H1 (cell line): Measurements from ENCODE around the gene DPP8. TPM values are rescaled to one million over a fixed set of nuclear protein-coding genes. Genes with fewer than 3 reads are reported as not detected.

Experiments used
- ASH2L ChIP-seq: fragments of 200-600, 300-600 bp; sonication (generic); IDR thresholded peaks from one replicate; pipeline ENCODE4 v1.7.1; 2017; ENCODE audit warnings: low read length
- CEBPB ChIP-seq: IDR thresholded peaks from 2 replicates; pipeline ENCODE4 v1.6.1; 2012; ENCODE audit warnings: low read depth, low read length
- EZH2 ChIP-seq: fragments of 200-600 bp; sonication (generic); IDR thresholded peaks from 2 replicates; pipeline ENCODE4 v1.7.1; 2012; ENCODE audit warnings: low read depth, mild to moderate bottlenecking, moderate library complexity, low read length, inconsistent platforms; ENCODE audit not compliant: severe bottlenecking
- RAD21 ChIP-seq, 2 experiments: IDR thresholded peaks in 1 of 2; conservative IDR thresholded peaks in 1 of 2; 2 replicates each; pipeline ENCODE4 v1.6.1; 2011; ENCODE audit warnings: low read depth in 2 of 2, low read length in 2 of 2, improper control_type of control experiment in 1 of 2, inconsistent platforms in 1 of 2, mild to moderate bottlenecking in 1 of 2, moderate library complexity in 1 of 2
- RFX5 ChIP-seq: IDR thresholded peaks from 2 replicates; pipeline ENCODE4 v1.6.1; 2011; ENCODE audit warnings: low read depth, low read length, improper control_type of control experiment, borderline replicate concordance
- RNF2 ChIP-seq: fragments of 200-900, 300-1000 bp; sonication (generic); IDR thresholded peaks from 2 replicates; pipeline ENCODE4 v1.7.1; 2016; ENCODE audit warnings: borderline replicate concordance, low read depth, mild to moderate bottlenecking, antibody characterized with exemption, low read length; ENCODE audit not compliant: poor library complexity, severe bottlenecking; ENCODE audit errors: missing control alignments
- RXRA ChIP-seq: IDR thresholded peaks from 2 replicates; pipeline ENCODE4 v1.6.1; 2011; ENCODE audit warnings: low read depth, mild to moderate bottlenecking, low read length, moderate library complexity; ENCODE audit not compliant: insufficient read depth
- SIN3A ChIP-seq, 2 experiments: IDR thresholded peaks in 1 of 2; conservative IDR thresholded peaks in 1 of 2; 2 replicates each; pipeline ENCODE4 v1.6.1; 2011 to 2012; ENCODE audit warnings: low read length in 2 of 2, improper control_type of control experiment in 1 of 2, low read depth in 1 of 2, mild to moderate bottlenecking in 1 of 2
- TEAD4 ChIP-seq: IDR thresholded peaks from 2 replicates; pipeline ENCODE4 v1.6.1; 2012; ENCODE audit warnings: low read depth, low read length, inconsistent platforms, mixed read lengths
- polyA plus RNA-seq, 7 experiments: library from polyadenylated mRNA; depleted of rRNA in 3 of 7; stranded (reverse) in 5 of 7; unstranded in 2 of 7; fragments of >200 nt in 5 of 7; fragments of 200-250 nt in 2 of 7; gene quantifications; 1 replicate in 5 of 7; 2 replicates in 1 of 7; 4 replicates in 1 of 7; pipeline versions ENCODE4 v1.2.1 to v1.2.3, GENCODE V29; 2011 to 2013; ENCODE audit warnings: missing spikeins in 2 of 7, mixed read lengths in 2 of 7
- total RNA-seq: library from RNA; stranded (reverse); fragmentation: NEBNext Ultra II Directional; extraction: Animal tissue kit (Norgen Biotek cat#: 25700); gene quantifications from 2 replicates; pipeline ENCODE4 v1.2.1, GENCODE V29; 2021
- TF ChIP-seq, protein P1 (sequence below), 3 experiments: IDR thresholded peaks; 1 replicate in 2 of 3; 2 replicates in 1 of 3; pipeline versions ENCODE4 v1.5.1 to v1.6.1; 2011; ENCODE audit warnings: low read length in 3 of 3, mild to moderate bottlenecking in 3 of 3, inconsistent platforms in 2 of 3, low read depth in 1 of 3, moderate library complexity in 1 of 3; ENCODE audit not compliant: insufficient read depth in 1 of 3; ENCODE audit errors: control extremely low read depth in 1 of 3
- TF ChIP-seq, protein P2 (sequence below): IDR thresholded peaks from 2 replicates; pipeline ENCODE4 v1.6.1; 2012; ENCODE audit warnings: inconsistent platforms
- TF ChIP-seq, protein P3 (sequence below): IDR thresholded peaks from 2 replicates; pipeline ENCODE4 v1.6.1; 2012; ENCODE audit warnings: inconsistent platforms
- TF ChIP-seq, protein P4 (sequence below): IDR thresholded peaks from 2 replicates; pipeline ENCODE4 v1.6.1; 2011; ENCODE audit warnings: low read length, improper control_type of control experiment

The DPP8 gene
- total and polyA plus RNA-seq, 2 of the 8 experiments (the other 6 are each of a cell fraction or from before 2014, with no cell fraction given): 9.9 to 26.0 TPM

DNA sequence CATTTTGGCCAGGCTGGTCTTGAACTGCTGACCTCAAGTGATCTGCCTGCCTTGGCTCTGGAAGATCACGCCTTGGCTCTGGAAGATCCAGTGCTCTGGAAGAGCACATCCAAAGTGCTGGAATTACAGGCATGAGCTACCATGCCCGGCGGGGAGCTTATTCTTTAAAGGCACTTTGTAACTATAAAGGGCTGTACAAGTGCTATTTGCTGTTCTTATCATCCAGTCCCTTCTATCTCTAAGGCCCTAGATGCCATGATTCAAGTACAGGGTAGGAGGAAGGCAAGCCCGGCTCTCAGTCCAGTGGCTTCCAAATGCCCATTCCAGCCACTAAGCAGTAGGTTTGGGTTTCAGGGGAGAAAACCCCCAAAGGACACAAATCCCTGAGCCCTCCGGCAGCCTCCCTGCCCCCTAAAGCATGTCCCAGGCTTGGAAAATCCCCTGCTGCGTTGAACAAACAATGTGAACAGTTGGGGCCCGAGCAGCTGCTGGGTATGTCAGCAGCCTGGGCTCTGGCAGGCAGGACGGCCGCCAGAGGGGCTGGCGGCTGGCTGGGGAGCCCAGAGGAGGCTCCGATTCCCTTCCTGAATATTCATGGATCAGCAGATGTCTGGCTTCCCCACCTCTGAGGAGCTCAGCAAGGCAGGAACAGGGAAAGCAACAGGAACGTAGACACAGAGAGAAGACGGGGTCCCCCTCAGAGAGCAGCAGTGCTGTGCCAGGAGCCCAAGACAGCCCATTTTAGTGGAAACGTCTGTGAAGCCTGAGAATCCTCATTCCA lies 102.5 kb downstream of the DPP8 start (continued):
- TF ChIP-seq, protein P1, sequence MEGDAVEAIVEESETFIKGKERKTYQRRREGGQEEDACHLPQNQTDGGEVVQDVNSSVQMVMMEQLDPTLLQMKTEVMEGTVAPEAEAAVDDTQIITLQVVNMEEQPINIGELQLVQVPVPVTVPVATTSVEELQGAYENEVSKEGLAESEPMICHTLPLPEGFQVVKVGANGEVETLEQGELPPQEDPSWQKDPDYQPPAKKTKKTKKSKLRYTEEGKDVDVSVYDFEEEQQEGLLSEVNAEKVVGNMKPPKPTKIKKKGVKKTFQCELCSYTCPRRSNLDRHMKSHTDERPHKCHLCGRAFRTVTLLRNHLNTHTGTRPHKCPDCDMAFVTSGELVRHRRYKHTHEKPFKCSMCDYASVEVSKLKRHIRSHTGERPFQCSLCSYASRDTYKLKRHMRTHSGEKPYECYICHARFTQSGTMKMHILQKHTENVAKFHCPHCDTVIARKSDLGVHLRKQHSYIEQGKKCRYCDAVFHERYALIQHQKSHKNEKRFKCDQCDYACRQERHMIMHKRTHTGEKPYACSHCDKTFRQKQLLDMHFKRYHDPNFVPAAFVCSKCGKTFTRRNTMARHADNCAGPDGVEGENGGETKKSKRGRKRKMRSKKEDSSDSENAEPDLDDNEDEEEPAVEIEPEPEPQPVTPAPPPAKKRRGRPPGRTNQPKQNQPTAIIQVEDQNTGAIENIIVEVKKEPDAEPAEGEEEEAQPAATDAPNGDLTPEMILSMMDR (IDR thresholded peaks at IDR 0.05; ENCODE audit: control extremely low read depth in 1 of 3, insufficient read depth in 1 of 3, low read depth in 1 of 3, low read length in 3 of 3): peak; percentile 5 to 33 (median 21); a peak in 3 of 4 replicates
- TF ChIP-seq SIN3A (conservative IDR thresholded peaks at IDR 0.05 in 1 of 2, IDR thresholded peaks at IDR 0.05 in 1 of 2; ENCODE audit: low read depth in 1 of 2, low read length in 2 of 2) (peak; percentile 85 to 91), RXRA (peak; percentile 82; the same call in 1 of the 2 replicates), CEBPB (no peak), RAD21 (IDR thresholded peaks at IDR 0.05 in 1 of 2, conservative IDR thresholded peaks at IDR 0.05 in 1 of 2; ENCODE audit: low read depth in 2 of 2, low read length in 2 of 2) (peak in 1 of 2 experiments; percentile 51; a peak in 2 of 4 replicates), RFX5 (no peak), RNF2 (no peak), EZH2 (no peak), ASH2L (peak; percentile 46), TEAD4 (peak; percentile 69)
- TF ChIP-seq, protein P2, sequence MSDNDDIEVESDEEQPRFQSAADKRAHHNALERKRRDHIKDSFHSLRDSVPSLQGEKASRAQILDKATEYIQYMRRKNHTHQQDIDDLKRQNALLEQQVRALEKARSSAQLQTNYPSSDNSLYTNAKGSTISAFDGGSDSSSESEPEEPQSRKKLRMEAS: peak; percentile 42; the same call in 1 of the 2 replicates
- TF ChIP-seq, protein P3, sequence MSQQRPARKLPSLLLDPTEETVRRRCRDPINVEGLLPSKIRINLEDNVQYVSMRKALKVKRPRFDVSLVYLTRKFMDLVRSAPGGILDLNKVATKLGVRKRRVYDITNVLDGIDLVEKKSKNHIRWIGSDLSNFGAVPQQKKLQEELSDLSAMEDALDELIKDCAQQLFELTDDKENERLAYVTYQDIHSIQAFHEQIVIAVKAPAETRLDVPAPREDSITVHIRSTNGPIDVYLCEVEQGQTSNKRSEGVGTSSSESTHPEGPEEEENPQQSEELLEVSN: no peak
- TF ChIP-seq, protein P4, sequence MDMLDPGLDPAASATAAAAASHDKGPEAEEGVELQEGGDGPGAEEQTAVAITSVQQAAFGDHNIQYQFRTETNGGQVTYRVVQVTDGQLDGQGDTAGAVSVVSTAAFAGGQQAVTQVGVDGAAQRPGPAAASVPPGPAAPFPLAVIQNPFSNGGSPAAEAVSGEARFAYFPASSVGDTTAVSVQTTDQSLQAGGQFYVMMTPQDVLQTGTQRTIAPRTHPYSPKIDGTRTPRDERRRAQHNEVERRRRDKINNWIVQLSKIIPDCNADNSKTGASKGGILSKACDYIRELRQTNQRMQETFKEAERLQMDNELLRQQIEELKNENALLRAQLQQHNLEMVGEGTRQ: no peak
